B cell (primary cell): ENCODE data around the gene SFXN2. TPM values are rescaled to one million over a fixed set of nuclear protein-coding genes. Genes with fewer than 3 reads are reported as not detected.

ENCODE experiments used
- ATAC-seq: fragments of 200-7000 bp; cut with Tn5 transposase; one replicate; pipeline ENCODE4 v1.10.0; 2021; ENCODE audit warnings: low read depth, mild to moderate bottlenecking, moderate number of reproducible peaks, moderate library complexity
- CTCF ChIA-PET: fragments of 350-600 bp; sonication (Branson Sonifier 250); formaldehyde crosslinking; loops from one replicate; lab custom pipeline; 2021; ENCODE audit warnings: antibody characterized with exemption, inconsistent platforms; lab: Charles Lee
- POLR2A ChIA-PET: fragments of 350-600 bp; sonication (Branson Sonifier 250); formaldehyde crosslinking; loops from one replicate; lab custom pipeline; 2021; ENCODE audit warnings: antibody characterized with exemption; lab: Charles Lee
- DNase-seq: peaks from one replicate; pipeline ENCODE4 v3.0.0; 2013
- H2AFZ ChIP-seq: 2 replicates; pipeline ENCODE4 v1.6.1; 2012; ENCODE audit warnings: mild to moderate bottlenecking, low read depth, low read length; ENCODE audit not compliant: insufficient read depth, poor library complexity, severe bottlenecking
- H3K27ac ChIP-seq, 2 donors: 1 replicate in 1 of 2; 2 replicates in 1 of 2; pipeline ENCODE4 v1.5.1; 2012 to 2013; ENCODE audit warnings: low read length in 2 of 2, mild to moderate bottlenecking in 2 of 2, moderate library complexity in 1 of 2
- H3K27me3 ChIP-seq, 4 experiments: fragments of 200-600 bp in 1 of 4; sonication (generic) in 1 of 4; replicated peaks in 1 of 4; 1 replicate in 2 of 4; 2 replicates in 2 of 4; pipeline versions ENCODE4 v1.6.1 to v1.7.0; 2013 to 2016; ENCODE audit warnings: low read length in 3 of 4, mild to moderate bottlenecking in 2 of 4, mixed read lengths in 1 of 4, moderate library complexity in 1 of 4; ENCODE audit not compliant: insufficient read depth in 4 of 4, control insufficient read depth in 3 of 4; ENCODE audit errors: control extremely low read depth in 1 of 4
- H3K36me3 ChIP-seq, 2 experiments: replicated peaks in 1 of 2; 1 replicate in 1 of 2; 2 replicates in 1 of 2; pipeline versions ENCODE4 v1.6.1 to v1.7.1; 2013; ENCODE audit warnings: low read length in 1 of 2; ENCODE audit not compliant: insufficient read depth in 2 of 2, control insufficient read depth in 1 of 2; ENCODE audit errors: control extremely low read depth in 1 of 2, extremely low read depth in 1 of 2
- H3K4me1 ChIP-seq, 2 donors: fragments of 200-600 bp in 1 of 2; sonication (generic) in 1 of 2; 1 replicate in 1 of 2; 2 replicates in 1 of 2; pipeline versions ENCODE4 v1.5.1 to v1.6.1; 2013 to 2017; ENCODE audit warnings: low read length in 2 of 2; ENCODE audit not compliant: control insufficient read depth in 2 of 2, insufficient read depth in 2 of 2
- H3K4me2 ChIP-seq: replicated peaks from 2 replicates; pipeline ENCODE3; 2012; ENCODE audit warnings: mild to moderate bottlenecking, low read depth, low read length; ENCODE audit not compliant: poor library complexity, severe bottlenecking
- H3K4me3 ChIP-seq, 5 experiments: fragments of 200-600 bp in 1 of 5; sonication (generic) in 1 of 5; 1 replicate in 3 of 5; 2 replicates in 2 of 5; pipeline versions ENCODE4 v1.5.1 to v1.7.0; 2011 to 2016; ENCODE audit warnings: low read length in 4 of 5, mild to moderate bottlenecking in 4 of 5, low read depth in 2 of 5, control low read depth in 1 of 5, moderate library complexity in 1 of 5; ENCODE audit not compliant: insufficient read depth in 1 of 5; ENCODE audit errors: control extremely low read depth in 1 of 5, extremely low read depth in 1 of 5
- H3K79me2 ChIP-seq: fragments of 200-600 bp; sonication (generic); one replicate; pipeline ENCODE4 v1.6.0; 2016; ENCODE audit warnings: low read length; ENCODE audit not compliant: control insufficient read depth, insufficient read depth
- H3K9ac ChIP-seq: fragments of 200-600 bp; sonication (generic); 2 replicates; pipeline ENCODE4 v1.6.1; 2017; ENCODE audit warnings: mild to moderate bottlenecking, low read length, moderate library complexity
- H3K9me3 ChIP-seq, 3 donors: one replicate each; pipeline versions ENCODE4 v1.6.1 to v1.7.1; 2013; ENCODE audit warnings: low read length in 2 of 3; ENCODE audit not compliant: control insufficient read depth in 2 of 3, insufficient read depth in 1 of 3; ENCODE audit errors: control extremely low read depth in 1 of 3
- H4K20me1 ChIP-seq: 2 replicates; pipeline ENCODE4 v1.6.0; 2012; ENCODE audit warnings: mild to moderate bottlenecking, low read length; ENCODE audit not compliant: insufficient read depth, control insufficient read depth, poor library complexity, severe bottlenecking
- H3K27ac Mint-ChIP-seq: one replicate; pipeline ENCODE4 v1.8.0; 2021; ENCODE audit warnings: mixed read lengths
- H3K27me3 Mint-ChIP-seq: one replicate; pipeline ENCODE4 v1.8.0; 2021; ENCODE audit warnings: mixed read lengths
- H3K4me1 Mint-ChIP-seq: one replicate; pipeline ENCODE4 v1.8.0; 2021; ENCODE audit warnings: mixed read lengths
- H3K4me3 Mint-ChIP-seq: one replicate; pipeline ENCODE4 v1.8.0; 2021; ENCODE audit warnings: mixed read lengths
- H3K9me3 Mint-ChIP-seq: one replicate; pipeline ENCODE4 v1.8.0; 2022; ENCODE audit warnings: mixed read lengths; ENCODE audit not compliant: insufficient read depth
- CTCF ChIP-seq: fragments of 200-600 bp; IDR thresholded peaks from one replicate; pipeline ENCODE4 v1.8.0; 2022; ENCODE audit warnings: antibody characterized with exemption, mild to moderate bottlenecking
- EZH2 ChIP-seq: IDR thresholded peaks from 2 replicates; pipeline ENCODE4 v1.6.1; 2012; ENCODE audit warnings: borderline replicate concordance, low read depth, mild to moderate bottlenecking, moderate library complexity, low read length; ENCODE audit not compliant: insufficient read depth, poor library complexity, severe bottlenecking
- WGBS: methylation state at CpG from one replicate; pipeline ENCODE4 v1.1.5; 2013; ENCODE audit warnings: missing lambda C conversion rate; ENCODE audit not compliant: insufficient coverage; 5-methylcytosine and 5-hydroxymethylcytosine counted together
- intact Hi-C: fragments of 100-400 bp; cut with micrococcal nuclease; formaldehyde crosslinking; loops from one replicate; pipeline ENCODE4 v1.10.0; 2022
- polyA plus RNA-seq: library from polyadenylated mRNA; depleted of rRNA; stranded (reverse); fragments of >200 nt; gene quantifications from 2 replicates; pipeline ENCODE4 v1.2.3, GENCODE V29; 2012
- total RNA-seq, 2 donors: library from RNA; stranded (reverse); fragments of 120-200 nt in 1 of 2; gene quantifications; 1 replicate in 1 of 2; 2 replicates in 1 of 2; pipeline versions ENCODE4 v1.2.3 to v1.2.4, GENCODE V29; 2013 to 2022

SFXN2 gene
- total and polyA plus RNA-seq, 2 donors (not counting 1 experiment from before 2014, with no cell fraction given), result 8.1 to 23.5 TPM

DNA sequence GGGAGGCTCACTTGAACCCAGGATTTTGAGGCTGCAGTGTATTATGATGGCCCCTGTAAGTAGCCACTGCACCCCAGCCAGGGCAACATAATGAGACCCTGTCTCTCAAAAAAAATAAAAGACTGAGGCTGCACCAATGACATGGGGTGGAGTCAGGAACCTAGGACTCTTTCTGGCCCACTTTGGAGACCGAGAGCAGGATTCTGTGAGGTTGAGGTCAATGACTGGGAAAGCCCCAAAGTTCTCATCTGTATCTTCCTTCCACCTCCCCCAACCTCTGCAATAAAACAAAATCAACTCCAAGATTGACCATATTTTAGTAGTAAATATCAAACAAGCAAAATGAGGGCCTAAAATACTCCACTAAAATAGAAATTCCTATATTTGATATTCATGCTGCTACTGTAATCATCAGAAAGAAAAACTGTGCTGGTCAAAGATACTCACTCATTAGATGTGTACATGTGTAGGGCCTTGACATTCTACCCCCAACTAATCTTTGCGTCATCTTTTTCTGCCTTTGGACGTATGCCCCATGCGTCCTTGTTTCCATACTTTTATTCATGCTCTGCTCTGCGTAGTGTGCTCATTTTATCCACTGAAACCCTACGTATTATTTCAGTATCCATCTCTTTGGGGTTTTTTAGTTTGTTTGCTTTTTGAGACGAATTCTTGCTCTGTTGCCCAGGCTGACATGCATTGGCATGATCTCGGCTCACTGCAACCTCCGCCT lies 53.2 kb downstream of the SFXN2 start:
- ChIA-PET CTCF (no interaction called here), POLR2A (no interaction called here)
- Mint-ChIP-seq H3K4me1 (peaks cover 33% of the 10 kb centered on the region), H3K9me3 (no peaks in the 10 kb centered on the region), H3K27me3 (no peaks in the 10 kb centered on the region), H3K4me3 (no peak overlapping the region), H3K27ac (no peak overlapping the region)
- intact Hi-C loops, result no loop called here
- peaks cover 0 to 21% of the 10 kb centered on the region in 2 experiments for H3K36me3 ChIP-seq
- H3K9ac ChIP-seq, result no peak overlapping the region
- peaks cover 80% of the 10 kb centered on the region for H4K20me1 ChIP-seq
- H3K27ac ChIP-seq, result no peak overlapping the region
- H3K79me2 ChIP-seq, result peaks cover 93% of the 10 kb centered on the region
- no peak overlapping the region for H3K4me3 ChIP-seq
- H3K9me3 ChIP-seq, result no peaks in the 10 kb centered on the region
- WGBS, result 96% methylated on average over 3 of the region's 9 CpGs
- peaks cover 0 to 5% of the 10 kb centered on the region in 2 donors for H3K4me1 ChIP-seq
- DNase-seq (no peak), ATAC-seq (no peak)
- H2AFZ ChIP-seq, result no peak overlapping the region
- H3K27me3 ChIP-seq, result no peaks in the 10 kb centered on the region
- no peak overlapping the region for H3K4me2 ChIP-seq
- TF ChIP-seq EZH2 (no peak), CTCF (no peak)

DNA sequence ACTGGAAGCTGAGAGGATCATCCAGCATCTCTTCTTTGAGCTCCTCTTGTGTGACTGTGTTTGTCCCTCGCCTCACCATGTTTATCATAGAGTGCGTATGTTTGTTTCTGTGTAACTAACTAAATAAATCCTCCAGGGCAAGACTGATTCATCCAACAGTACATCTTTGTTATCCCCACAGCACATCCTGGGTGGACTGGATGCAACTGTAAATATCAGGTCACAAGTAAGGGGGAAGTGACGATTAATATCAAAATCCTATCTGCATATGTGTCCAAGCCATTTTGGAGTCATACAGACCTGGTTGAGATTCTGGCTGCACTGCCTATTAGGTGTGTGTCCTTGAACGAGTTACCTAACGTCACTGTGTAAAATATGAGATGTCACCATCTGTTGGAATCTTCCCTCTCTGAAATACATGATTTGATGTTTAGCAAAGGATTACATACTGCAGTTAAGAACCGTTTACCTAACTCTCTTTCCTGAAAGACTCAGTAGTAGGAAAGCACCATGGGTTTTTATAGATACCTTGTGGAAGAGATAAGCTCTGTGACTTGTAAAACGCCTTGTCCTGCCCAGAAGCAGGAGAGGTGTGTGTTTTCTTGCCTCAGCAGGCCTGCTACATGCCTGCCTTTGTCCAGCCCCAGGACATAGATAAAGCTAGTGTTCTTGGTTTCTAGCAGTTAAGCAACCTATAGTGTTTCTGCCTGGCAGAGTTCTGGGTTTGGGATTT lies 55.1 kb downstream of the SFXN2 start:
- Histone ChIP-seq H3K27ac (no peak overlapping the region), H3K4me2 (no peak overlapping the region), H3K9ac (no peak overlapping the region), H3K4me1 (peaks cover 8 to 16% of the 10 kb centered on the region in 2 donors), H3K36me3 (peaks cover 0 to 16% of the 10 kb centered on the region in 2 experiments), H2AFZ (no peak overlapping the region), H3K4me3 (no peak overlapping the region), H3K79me2 (peaks cover 93% of the 10 kb centered on the region), H4K20me1 (peaks cover 80% of the 10 kb centered on the region), H3K9me3 (no peaks in the 10 kb centered on the region), H3K27me3 (no peaks in the 10 kb centered on the region)
- Mint-ChIP-seq H3K27me3 (no peaks in the 10 kb centered on the region), H3K27ac (no peak overlapping the region), H3K4me1 (peaks cover 50% of the 10 kb centered on the region), H3K9me3 (no peaks in the 10 kb centered on the region), H3K4me3 (no peak overlapping the region)
- intact Hi-C loops, result no loop called here
- WGBS, result 80% methylated on average over 1 of the region's 7 CpGs
- TF ChIP-seq CTCF (no peak), EZH2 (no peak)
- ChIA-PET CTCF (no interaction called here), POLR2A (no interaction called here)
- DNase-seq, result no peak
- no peak for ATAC-seq
